Trophoblast cell (in vitro differentiated cells and primary cell): Measurements from ENCODE around the gene TAGLN.
"Not testable (repeated sequence)": the region's sequence is repeated elsewhere in the genome, so short reads cannot be mapped to it uniquely, and the experiment has no call there.

Source experiments
- DNase-seq, 2 donors: peaks; one replicate each; pipeline ENCODE4 v3.0.0-alpha.2; 2016
- H2AFZ ChIP-seq: 2 replicates; pipeline ENCODE4 v1.6.1; 2013; ENCODE audit warnings: low read length, moderate library complexity, mild to moderate bottlenecking; ENCODE audit not compliant: insufficient read depth, poor library complexity
- H2AK5ac ChIP-seq: 2 replicates; pipeline ENCODE4 v1.6.1; 2013; ENCODE audit warnings: mild to moderate bottlenecking, low read length
- H2BK120ac ChIP-seq: 2 replicates; pipeline ENCODE4 v1.6.1; 2013; ENCODE audit warnings: low read length, mild to moderate bottlenecking, moderate library complexity; ENCODE audit not compliant: insufficient read depth, poor library complexity
- H2BK12ac ChIP-seq: 2 replicates; pipeline ENCODE4 v1.6.1; 2013; ENCODE audit warnings: mild to moderate bottlenecking, low read length, moderate library complexity
- H2BK5ac ChIP-seq: 2 replicates; pipeline ENCODE4 v1.6.1; 2013; ENCODE audit warnings: low read length, low read depth, moderate library complexity, mild to moderate bottlenecking; ENCODE audit not compliant: poor library complexity
- H3K14ac ChIP-seq: 2 replicates; pipeline ENCODE4 v1.6.1; 2013; ENCODE audit warnings: mild to moderate bottlenecking, low read length
- H3K18ac ChIP-seq: 2 replicates; pipeline ENCODE4 v1.6.1; 2013; ENCODE audit warnings: mild to moderate bottlenecking, low read length
- H3K23ac ChIP-seq: 2 replicates; pipeline ENCODE4 v1.6.1; 2013; ENCODE audit warnings: low read length
- H3K27ac ChIP-seq: 2 replicates; pipeline ENCODE4 v1.5.1; 2013; ENCODE audit warnings: low read depth, mild to moderate bottlenecking, inconsistent platforms, low read length, moderate library complexity
- H3K27me3 ChIP-seq: 2 replicates; pipeline ENCODE4 v1.6.1; 2013; ENCODE audit warnings: inconsistent platforms, mild to moderate bottlenecking, low read length, moderate library complexity; ENCODE audit not compliant: insufficient read depth
- H3K36me3 ChIP-seq, 2 experiments: 1 replicate in 1 of 2; 2 replicates in 1 of 2; pipeline ENCODE4 v1.6.1; 2013; ENCODE audit warnings: low read length in 2 of 2, mild to moderate bottlenecking in 2 of 2, moderate library complexity in 1 of 2; ENCODE audit not compliant: insufficient read depth in 2 of 2, control insufficient read depth in 1 of 2
- H3K4ac ChIP-seq: 2 replicates; pipeline ENCODE4 v1.6.1; 2013; ENCODE audit warnings: low read depth, mild to moderate bottlenecking, low read length, moderate library complexity
- H3K4me1 ChIP-seq, 2 experiments: 1 replicate in 1 of 2; 2 replicates in 1 of 2; pipeline ENCODE4 v1.6.1; 2013; ENCODE audit warnings: low read length in 2 of 2, mild to moderate bottlenecking in 2 of 2, moderate library complexity in 1 of 2; ENCODE audit not compliant: insufficient read depth in 2 of 2, control insufficient read depth in 1 of 2
- H3K4me2 ChIP-seq: 2 replicates; pipeline ENCODE4 v1.6.1; 2013; ENCODE audit warnings: inconsistent platforms, mild to moderate bottlenecking, low read length, moderate library complexity
- H3K4me3 ChIP-seq: 2 replicates; pipeline ENCODE4 v1.5.1; 2013; ENCODE audit warnings: mild to moderate bottlenecking, low read depth, low read length, inconsistent platforms
- H3K79me1 ChIP-seq: one replicate; pipeline ENCODE4 v1.6.1; 2013; ENCODE audit warnings: low read length
- H3K79me2 ChIP-seq: 2 replicates; pipeline ENCODE4 v1.6.1; 2013; ENCODE audit warnings: low read length, mild to moderate bottlenecking; ENCODE audit not compliant: control insufficient read depth, insufficient read depth, poor library complexity
- H3K9ac ChIP-seq: 2 replicates; pipeline ENCODE4 v1.6.1; 2013; ENCODE audit warnings: mild to moderate bottlenecking, low read length
- H3K9me3 ChIP-seq: 2 replicates; pipeline ENCODE4 v1.6.1; 2013; ENCODE audit warnings: low read depth, mild to moderate bottlenecking, control low read depth, inconsistent platforms, low read length; ENCODE audit not compliant: insufficient read depth
- H4K12ac ChIP-seq: 2 replicates; pipeline ENCODE4 v1.6.1; 2013; ENCODE audit warnings: low read depth, mild to moderate bottlenecking, low read length, moderate library complexity
- H4K8ac ChIP-seq: 2 replicates; pipeline ENCODE4 v1.6.1; 2013; ENCODE audit warnings: low read depth, mild to moderate bottlenecking, low read length, moderate library complexity
- H4K91ac ChIP-seq: one replicate; pipeline ENCODE4 v1.6.1; 2013; ENCODE audit warnings: low read depth, mild to moderate bottlenecking, low read length, moderate library complexity
- WGBS: extraction: QIAGEN DNeasy Blood & Tissue Kit; methylation state at CpG from one replicate; pipeline ENCODE4 v1.1.7; 2013; ENCODE audit warnings: missing lambda C conversion rate; ENCODE audit not compliant: insufficient read length, insufficient coverage; ENCODE audit errors: extremely low coverage; 5-methylcytosine and 5-hydroxymethylcytosine counted together

The TAGLN gene

GRCh38 chr11:117204283-117205080, 5.3 kb downstream of the TAGLN start:
- H4K91ac ChIP-seq = no peak overlapping the region
- no peak overlapping the region for H3K18ac ChIP-seq
- H2AFZ ChIP-seq = no peak overlapping the region
- H2AK5ac ChIP-seq = no peak overlapping the region
- no peak for DNase-seq
- H3K4me3 ChIP-seq = no peak overlapping the region
- no peaks in the 10 kb centered on the region for H3K27me3 ChIP-seq
- no peak overlapping the region for H2BK12ac ChIP-seq
- no peak overlapping the region for H4K8ac ChIP-seq
- no CpG with 5 or more reads among the region's 17 CpGs for WGBS
- H3K4ac ChIP-seq = no peak overlapping the region
- peaks cover 34 to 46% of the 10 kb centered on the region in 2 experiments for H3K4me1 ChIP-seq
- H3K36me3 ChIP-seq = peaks cover 44 to 49% of the 10 kb centered on the region in 2 experiments
- H3K79me1 ChIP-seq = peaks cover 9% of the 10 kb centered on the region
- no peak overlapping the region for H3K23ac ChIP-seq
- no peak overlapping the region for H2BK5ac ChIP-seq
- H3K27ac ChIP-seq = peak overlapping the region; percentile 12
- H3K79me2 ChIP-seq = peaks cover 28% of the 10 kb centered on the region
- no peak overlapping the region for H3K14ac ChIP-seq
- no peak overlapping the region for H3K4me2 ChIP-seq
- H2BK120ac ChIP-seq = no peak overlapping the region
- no peak overlapping the region for H3K9ac ChIP-seq
- no peak overlapping the region for H4K12ac ChIP-seq
- no peaks in the 10 kb centered on the region for H3K9me3 ChIP-seq

- WGBS = no CpG with 5 or more reads among the region's 11 CpGs
- H4K12ac ChIP-seq = no peak overlapping the region
- no peak overlapping the region for H2BK5ac ChIP-seq
- H2AK5ac ChIP-seq = no peak overlapping the region
- H2BK120ac ChIP-seq = no peak overlapping the region
- no peak overlapping the region for H3K4me3 ChIP-seq
- H4K8ac ChIP-seq = no peak overlapping the region
- no peak overlapping the region for H3K18ac ChIP-seq
- H3K79me1 ChIP-seq = peaks cover under 1% of the 10 kb centered on the region
- no peak overlapping the region for H2BK12ac ChIP-seq
- peaks cover 44 to 49% of the 10 kb centered on the region in 2 experiments for H3K36me3 ChIP-seq
- no peak overlapping the region for H3K9ac ChIP-seq
- H3K4me2 ChIP-seq = no peak overlapping the region
- peaks cover 20% of the 10 kb centered on the region for H3K79me2 ChIP-seq
- peaks cover 26 to 40% of the 10 kb centered on the region in 2 experiments for H3K4me1 ChIP-seq
- no peak overlapping the region for H3K4ac ChIP-seq
- no peaks in the 10 kb centered on the region for H3K9me3 ChIP-seq
- H3K23ac ChIP-seq = no peak overlapping the region
- no peaks in the 10 kb centered on the region for H3K27me3 ChIP-seq
- no peak overlapping the region for H3K14ac ChIP-seq
- H2AFZ ChIP-seq = no peak overlapping the region
- no peak overlapping the region for H4K91ac ChIP-seq
- H3K27ac ChIP-seq = no peak overlapping the region
- DNase-seq = no peak
Measured at GRCh38 chr11:117205211-117205818, 6.1 kb downstream of the TAGLN start.

- H2AFZ ChIP-seq, H4K12ac ChIP-seq, H2BK120ac ChIP-seq, H2AK5ac ChIP-seq, H3K27me3 ChIP-seq, H3K4me3 ChIP-seq, H3K18ac ChIP-seq, H3K14ac ChIP-seq, H3K4ac ChIP-seq, H3K9ac ChIP-seq, H3K23ac ChIP-seq, H3K4me2 ChIP-seq, H2BK12ac ChIP-seq, H3K9me3 ChIP-seq, H3K79me1 ChIP-seq, H4K8ac ChIP-seq, H4K91ac ChIP-seq, H2BK5ac ChIP-seq: not testable (repeated sequence)
- peak overlapping the region; percentile 44 for H3K27ac ChIP-seq
- peaks cover 41 to 45% of the 10 kb centered on the region in 2 experiments for H3K36me3 ChIP-seq
- peak; percentile 72 to 73 for DNase-seq
- peaks cover 12% of the 10 kb centered on the region for H3K79me2 ChIP-seq
- H3K4me1 ChIP-seq = peaks cover 19 to 32% of the 10 kb centered on the region in 2 experiments
- no CpG with 5 or more reads among the region's 8 CpGs for WGBS
Measured at GRCh38 chr11:117206111-117206510, 6.9 kb downstream of the TAGLN start.

GRCh38 chr11:117206859-117207258, 7.7 kb downstream of the TAGLN start:
- H2BK5ac ChIP-seq, H4K8ac ChIP-seq, H3K4me2 ChIP-seq, H3K79me1 ChIP-seq, H2AFZ ChIP-seq, H4K12ac ChIP-seq, H2BK12ac ChIP-seq, H2BK120ac ChIP-seq, H3K14ac ChIP-seq, DNase-seq, H2AK5ac ChIP-seq, H3K27ac ChIP-seq, H3K18ac ChIP-seq, H3K4ac ChIP-seq, H3K9me3 ChIP-seq, H3K9ac ChIP-seq, H3K23ac ChIP-seq, H3K27me3 ChIP-seq, H3K4me3 ChIP-seq, H3K79me2 ChIP-seq: not testable (repeated sequence)
- Histone ChIP-seq H4K91ac (peak overlapping the region; percentile 8), H3K36me3 (peaks cover 35 to 38% of the 10 kb centered on the region in 2 experiments), H3K4me1 (peaks cover 12 to 25% of the 10 kb centered on the region in 2 experiments)
- WGBS = no CpG with 5 or more reads among the region's 11 CpGs
